EH (cell line): ENCODE results near the gene ERN1.

Experiments
- DNase-seq: peaks from one replicate; pipeline ENCODE4 v3.0.0-alpha.2; 2015; ENCODE audit warnings: low read depth

ERN1 gene

DNA sequence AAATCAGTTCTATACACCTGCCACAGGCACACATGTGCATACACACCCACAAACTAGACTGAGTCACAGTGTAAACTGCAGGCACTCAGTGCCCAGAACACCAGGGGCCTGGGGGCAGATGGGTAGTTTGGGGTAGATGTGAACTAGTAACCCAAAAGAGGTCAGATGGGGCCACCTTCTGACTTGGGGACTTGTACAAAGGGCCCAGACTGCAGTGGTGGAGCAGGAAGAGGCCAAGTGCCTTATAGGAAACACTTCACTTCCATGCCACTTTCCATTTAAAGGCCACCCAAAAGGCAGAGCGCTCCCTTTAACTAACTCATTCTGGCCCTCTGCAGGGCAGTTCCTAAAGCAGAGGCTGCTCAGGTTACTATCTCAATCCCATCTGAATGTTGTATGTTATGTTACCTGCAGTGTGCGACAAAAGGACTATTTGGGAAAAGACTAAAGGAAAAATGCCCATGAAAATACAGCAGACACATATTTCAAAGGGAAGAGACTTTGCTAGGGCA is 27.8 kb upstream of the ERN1 start:
- no peak for DNase-seq

GRCh38 chr17:64156670-64157069 is 26.7 kb upstream of the ERN1 start:
- DNase-seq = no peak

- peak; percentile 40 for DNase-seq
Measured at GRCh38 chr17:64155751-64156544, 26.0 kb upstream of the ERN1 start.

GRCh38 chr17:64155129-64155528 is 25.2 kb upstream of the ERN1 start:
- DNase-seq = no peak

- peak; percentile 54 for DNase-seq
Measured at GRCh38 chr17:64154717-64155116, 24.8 kb upstream of the ERN1 start.

DNA sequence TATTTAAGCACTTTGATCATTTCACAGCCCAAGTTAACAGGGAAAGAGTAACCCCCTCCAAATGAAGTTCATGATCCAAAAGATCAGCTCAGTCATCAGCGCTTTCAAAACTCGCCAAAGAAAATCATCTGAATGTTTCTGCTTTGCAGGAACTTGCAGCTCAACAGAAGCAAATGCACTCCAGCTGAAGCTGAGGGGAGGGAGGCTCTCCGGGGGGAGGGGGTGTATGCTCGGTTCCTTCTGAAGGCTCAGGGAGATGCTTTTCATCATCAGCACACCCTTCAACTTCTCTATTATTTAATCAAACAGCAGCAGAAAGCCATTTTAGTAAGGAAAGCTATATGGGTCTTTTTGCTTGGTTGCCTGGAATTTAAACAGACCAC is 24.4 kb upstream of the ERN1 start:
- DNase-seq = no peak

GRCh38 chr17:64153565-64154312 is 23.8 kb upstream of the ERN1 start:
- no peak for DNase-seq

DNA sequence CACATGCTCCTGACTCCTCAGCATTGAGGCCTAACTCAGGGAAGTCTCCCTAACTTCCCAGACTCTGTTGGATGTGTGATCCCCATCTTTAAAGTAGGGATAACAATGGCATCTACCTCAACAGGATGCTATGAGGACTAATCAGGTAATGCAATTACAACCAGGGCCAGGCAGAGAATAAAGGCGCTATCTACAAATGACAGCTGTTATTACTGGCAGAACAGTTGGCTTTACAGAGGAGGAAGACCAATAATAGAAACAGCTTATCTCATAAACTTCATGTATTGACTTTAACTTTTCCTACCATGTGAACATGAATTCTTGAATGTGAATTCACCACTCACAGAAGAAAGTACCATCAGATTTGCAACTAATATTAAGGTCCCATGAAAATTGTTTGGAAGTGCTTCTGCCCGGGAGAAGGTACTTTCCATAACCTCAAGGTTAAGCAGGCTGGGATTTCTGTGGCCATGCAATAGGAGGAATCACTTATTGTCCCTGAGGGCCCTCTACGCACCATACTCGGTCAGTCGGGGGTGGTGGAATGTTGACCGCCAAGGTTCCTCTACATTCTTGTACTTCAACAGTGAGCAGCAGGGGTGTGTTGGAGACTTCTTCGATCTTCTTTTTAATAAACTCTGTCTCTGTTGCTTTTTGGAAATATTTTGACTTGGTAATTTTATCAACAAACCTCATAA is 22.6 kb upstream of the ERN1 start:
- no peak for DNase-seq

DNA sequence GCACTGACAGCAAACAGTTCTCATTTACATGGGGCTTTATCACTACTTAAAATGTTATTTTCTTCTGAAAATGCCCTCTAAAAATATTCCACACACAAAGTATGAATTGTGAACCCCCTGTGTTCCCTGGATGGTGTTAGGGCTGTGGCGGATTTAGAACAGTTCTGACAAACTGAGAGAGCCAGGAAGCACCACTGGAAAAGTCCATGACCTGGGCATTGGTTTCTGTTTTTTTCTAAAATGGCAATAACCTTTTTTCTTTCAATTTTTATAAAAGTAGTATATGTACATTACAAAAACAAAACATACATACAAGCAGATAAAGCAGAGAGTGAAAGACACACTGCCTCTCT is 21.0 kb upstream of the ERN1 start:
- DNase-seq = no peak

- DNase-seq = peak; percentile 30
Measured at GRCh38 chr17:64150237-64151015, 20.5 kb upstream of the ERN1 start.

GRCh38 chr17:64149196-64149595 is 19.3 kb upstream of the ERN1 start:
- no peak for DNase-seq

GRCh38 chr17:64148699-64149098 is 18.8 kb upstream of the ERN1 start:
- peak; percentile 35 for DNase-seq

DNA sequence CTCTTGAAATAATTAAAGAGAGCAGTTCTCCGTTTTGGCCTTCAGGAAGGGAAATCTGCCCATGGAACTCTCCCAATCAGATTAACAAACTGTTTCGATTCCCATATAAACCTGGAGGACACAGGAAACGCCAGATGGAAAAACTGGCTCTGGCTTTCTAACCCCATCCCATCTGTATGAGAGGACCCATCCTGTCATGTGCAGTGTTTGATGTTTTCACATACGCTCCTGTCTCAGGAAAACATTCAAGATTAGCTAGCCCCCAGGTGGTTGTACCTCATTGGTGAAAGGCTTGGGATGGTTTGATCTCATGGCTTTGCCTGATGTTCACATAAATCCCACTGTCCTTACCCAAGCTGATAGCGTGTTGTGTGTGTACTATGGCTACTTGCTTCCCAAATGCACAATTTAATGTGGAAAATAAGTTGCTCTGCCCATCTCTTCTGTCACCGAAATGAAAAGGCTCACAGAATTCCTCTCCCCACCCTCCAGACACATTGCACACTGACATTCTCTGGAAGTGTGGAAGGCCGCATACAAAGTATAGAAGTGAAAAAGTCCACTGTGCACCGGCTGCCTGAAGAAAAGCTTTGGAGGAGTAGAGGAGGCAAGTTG is 18.2 kb upstream of the ERN1 start:
- DNase-seq = peak; percentile 43

GRCh38 chr17:64147110-64148016 is 17.4 kb upstream of the ERN1 start:
- peak; percentile 55 for DNase-seq

- DNase-seq = peak; percentile 79
Measured at GRCh38 chr17:64146418-64147109, 16.6 kb upstream of the ERN1 start.

- peak; percentile 99 for DNase-seq
Measured at GRCh38 chr17:64145751-64146417, 15.9 kb upstream of the ERN1 start.

DNA sequence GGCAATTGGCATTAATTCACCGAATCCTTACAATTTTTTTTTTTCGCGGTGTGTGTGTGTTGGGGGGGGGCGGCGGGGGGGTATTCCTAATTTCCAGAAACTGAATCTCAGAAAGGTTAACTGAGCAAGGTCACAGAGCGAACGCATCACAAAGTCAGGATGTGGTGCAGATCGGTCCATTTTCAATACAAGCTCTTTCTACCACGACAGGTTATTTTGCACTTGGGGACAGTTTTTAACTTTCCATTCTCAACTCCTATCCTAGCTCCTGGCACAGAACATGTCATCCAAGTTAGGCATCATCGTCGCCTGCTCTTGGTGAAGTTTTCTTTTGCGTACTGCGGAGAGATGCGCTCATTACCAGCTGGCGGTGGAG is 15.4 kb upstream of the ERN1 start:
- no peak for DNase-seq

DNA sequence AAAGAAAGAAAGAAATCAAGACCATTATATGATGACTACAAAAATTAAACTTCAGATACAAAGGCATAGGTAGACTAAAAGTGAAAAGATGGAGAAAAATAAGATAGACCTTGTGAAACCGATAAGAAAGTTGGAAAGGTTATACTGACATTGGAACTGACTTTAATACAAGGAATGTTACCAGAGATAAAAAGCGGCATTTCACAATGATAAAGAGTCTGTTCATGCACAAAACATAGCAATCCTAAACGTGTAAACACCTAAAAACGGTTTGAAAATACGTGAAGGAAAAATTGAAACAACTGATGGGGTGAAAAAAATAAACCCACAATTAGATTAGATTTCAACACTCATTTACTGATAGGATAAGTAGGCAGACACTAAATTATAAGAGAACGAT is 9.6 kb upstream of the ERN1 start:
- no peak for DNase-seq

- DNase-seq = no peak
Measured at GRCh38 chr17:64138441-64138840, 8.5 kb upstream of the ERN1 start.
